ENCODE data around the gene SLC25A34. TPM values are rescaled to one million over a fixed set of nuclear protein-coding genes. Genes with fewer than 3 reads are reported as not detected.

The SLC25A34 gene
- total RNA-seq, 4 donors from 2014 or later = 7.8 to 17.2 (median 13.8) TPM

- H3K27ac ChIP-seq = peak overlapping the region; percentile 24 to 54 (median 39)
- ATAC-seq (no peak), DNase-seq (no peak)
- no peak overlapping the region for H3K4me3 ChIP-seq
- peaks cover 24 to 35% (median 30%) of the 10 kb centered on the region in 3 donors for H3K27me3 ChIP-seq
- TF ChIP-seq CTCF (IDR thresholded peaks at IDR 0.05 in 4 of 5, conservative IDR thresholded peaks at IDR 0.05 in 1 of 5) = no peak
- TF ChIP-seq POLR2A (IDR thresholded peaks at IDR 0.05) = no peak
- H3K9me3 ChIP-seq = no peaks in the 10 kb centered on the region
- in situ Hi-C loops (cut with MboI; ENCODE audit: low sequenced_read_pairs in 4 of 4) (no loop called here), intact Hi-C loops (cut with DNase I; ENCODE audit: low total_unique reads) (no loop called here)
- H3K36me3 ChIP-seq = no peaks in the 10 kb centered on the region
- peaks cover 0 to 15% of the 10 kb centered on the region in 2 donors for H3K4me1 ChIP-seq
Observed at GRCh38 chr1:15761366-15762128, 25.5 kb downstream of the SLC25A34 start.

GRCh38 chr1:15762546-15762945, 26.5 kb downstream of the SLC25A34 start:
- TF ChIP-seq CTCF (IDR thresholded peaks at IDR 0.05 in 4 of 5, conservative IDR thresholded peaks at IDR 0.05 in 1 of 5) (no peak), POLR2A (IDR thresholded peaks at IDR 0.05) (no peak)
- in situ Hi-C loops (cut with MboI; ENCODE audit: low sequenced_read_pairs in 4 of 4) = no loop called here
- intact Hi-C loops (cut with DNase I; ENCODE audit: low total_unique reads) = no loop called here
- peaks cover 24 to 33% (median 27%) of the 10 kb centered on the region in 3 donors for H3K27me3 ChIP-seq
- ATAC-seq (no peak), DNase-seq (no peak)
- H3K27ac ChIP-seq = no peak overlapping the region
- no peak overlapping the region for H3K4me3 ChIP-seq
- no peaks in the 10 kb centered on the region for H3K36me3 ChIP-seq
- peaks cover 0 to 15% of the 10 kb centered on the region in 2 donors for H3K4me1 ChIP-seq
- no peaks in the 10 kb centered on the region for H3K9me3 ChIP-seq

GRCh38 chr1:15764269-15764764, 28.3 kb downstream of the SLC25A34 start:
- TF ChIP-seq POLR2A (IDR thresholded peaks at IDR 0.05) (no peak), CTCF (IDR thresholded peaks at IDR 0.05 in 4 of 5, conservative IDR thresholded peaks at IDR 0.05 in 1 of 5) (no peak)
- H3K4me1 ChIP-seq = peaks cover 0 to 4% of the 10 kb centered on the region in 2 donors
- DNase-seq (no peak), ATAC-seq (no peak)
- intact Hi-C loops (cut with DNase I; ENCODE audit: low total_unique reads) = no loop called here
- H3K36me3 ChIP-seq = no peaks in the 10 kb centered on the region
- H3K9me3 ChIP-seq = no peaks in the 10 kb centered on the region
- H3K27ac ChIP-seq = no peak overlapping the region
- H3K27me3 ChIP-seq = peaks cover 13 to 18% (median 15%) of the 10 kb centered on the region in 3 donors
- in situ Hi-C loops (cut with MboI; ENCODE audit: low sequenced_read_pairs in 4 of 4) = no loop called here
- no peak overlapping the region for H3K4me3 ChIP-seq

GRCh38 chr1:15764890-15765289, 28.8 kb downstream of the SLC25A34 start:
- in situ Hi-C loops (cut with MboI; ENCODE audit: low sequenced_read_pairs in 4 of 4) (no loop called here), intact Hi-C loops (cut with DNase I; ENCODE audit: low total_unique reads) (no loop called here)
- H3K4me3 ChIP-seq = no peak overlapping the region
- ATAC-seq (no peak), DNase-seq (no peak)
- TF ChIP-seq CTCF (IDR thresholded peaks at IDR 0.05 in 4 of 5, conservative IDR thresholded peaks at IDR 0.05 in 1 of 5) (no peak), POLR2A (IDR thresholded peaks at IDR 0.05) (no peak)
- no peaks in the 10 kb centered on the region for H3K9me3 ChIP-seq
- no peaks in the 10 kb centered on the region for H3K36me3 ChIP-seq
- no peak overlapping the region for H3K27ac ChIP-seq
- H3K4me1 ChIP-seq = no peaks in the 10 kb centered on the region
- H3K27me3 ChIP-seq = peaks cover 7 to 13% (median 9%) of the 10 kb centered on the region in 3 donors

Data from gastrocnemius medialis (tissue), 4 donors.